GM12878 (cell line): ENCODE results near the gene TNRC6B.

Source experiments
- EP300 ChIP-seq, 2 experiments: fragments of 150-350 bp in 1 of 2; IDR thresholded peaks; 2 replicates each; pipeline ENCODE4 v1.6.1; 2011 to 2012; ENCODE audit warnings: low read depth in 2 of 2, low read length in 2 of 2, borderline replicate concordance in 1 of 2, improper control_type of control experiment in 1 of 2, inconsistent platforms in 1 of 2; ENCODE audit not compliant: control insufficient read depth in 1 of 2
- EZH2 ChIP-seq: IDR thresholded peaks from 2 replicates; pipeline ENCODE4 v1.6.1; 2012; ENCODE audit warnings: low read depth, mild to moderate bottlenecking, control low read depth, inconsistent platforms, low read length, borderline replicate concordance; ENCODE audit not compliant: control insufficient read depth
- HDAC6 ChIP-seq: fragments of 200-600 bp; sonication (generic); IDR thresholded peaks from one replicate; pipeline ENCODE4 v1.8.0; 2017; ENCODE audit warnings: antibody characterized with exemption; ENCODE audit not compliant: unreplicated experiment
- JUNB ChIP-seq: IDR thresholded peaks from 2 replicates; pipeline ENCODE4 v1.6.1; 2016; ENCODE audit warnings: antibody characterized with exemption, mild to moderate bottlenecking
- POLR2AphosphoS2 ChIP-seq: IDR thresholded peaks from 2 replicates; pipeline ENCODE4 v1.6.1; 2011; ENCODE audit warnings: low read depth, mild to moderate bottlenecking, low read length, improper control_type of control experiment, moderate library complexity
- RCOR1 ChIP-seq: conservative IDR thresholded peaks from 2 replicates; pipeline ENCODE4 v1.6.1; 2012; ENCODE audit warnings: low read depth, low read length, improper control_type of control experiment
- TF ChIP-seq, protein P1 (sequence below), 3 experiments: IDR thresholded peaks in 2 of 3; conservative IDR thresholded peaks in 1 of 3; 2 replicates each; pipeline ENCODE4 v1.5.1; 2011; ENCODE audit warnings: low read depth in 3 of 3, low read length in 3 of 3, mild to moderate bottlenecking in 3 of 3, control low read depth in 2 of 3, moderate library complexity in 2 of 3, inconsistent platforms in 1 of 3, mixed read lengths in 1 of 3; ENCODE audit not compliant: control insufficient read depth in 2 of 3, insufficient read depth in 1 of 3; ENCODE audit errors: extremely low read depth in 1 of 3
- TF ChIP-seq, protein P2 (sequence below): IDR thresholded peaks from 2 replicates; pipeline ENCODE4 v1.6.1; 2011; ENCODE audit warnings: low read depth, low read length, improper control_type of control experiment, borderline replicate concordance
- TF ChIP-seq, protein P3 (sequence below): IDR thresholded peaks from 2 replicates; pipeline ENCODE4 v1.6.1; 2012; ENCODE audit warnings: mild to moderate bottlenecking, low read depth, low read length

DNA sequence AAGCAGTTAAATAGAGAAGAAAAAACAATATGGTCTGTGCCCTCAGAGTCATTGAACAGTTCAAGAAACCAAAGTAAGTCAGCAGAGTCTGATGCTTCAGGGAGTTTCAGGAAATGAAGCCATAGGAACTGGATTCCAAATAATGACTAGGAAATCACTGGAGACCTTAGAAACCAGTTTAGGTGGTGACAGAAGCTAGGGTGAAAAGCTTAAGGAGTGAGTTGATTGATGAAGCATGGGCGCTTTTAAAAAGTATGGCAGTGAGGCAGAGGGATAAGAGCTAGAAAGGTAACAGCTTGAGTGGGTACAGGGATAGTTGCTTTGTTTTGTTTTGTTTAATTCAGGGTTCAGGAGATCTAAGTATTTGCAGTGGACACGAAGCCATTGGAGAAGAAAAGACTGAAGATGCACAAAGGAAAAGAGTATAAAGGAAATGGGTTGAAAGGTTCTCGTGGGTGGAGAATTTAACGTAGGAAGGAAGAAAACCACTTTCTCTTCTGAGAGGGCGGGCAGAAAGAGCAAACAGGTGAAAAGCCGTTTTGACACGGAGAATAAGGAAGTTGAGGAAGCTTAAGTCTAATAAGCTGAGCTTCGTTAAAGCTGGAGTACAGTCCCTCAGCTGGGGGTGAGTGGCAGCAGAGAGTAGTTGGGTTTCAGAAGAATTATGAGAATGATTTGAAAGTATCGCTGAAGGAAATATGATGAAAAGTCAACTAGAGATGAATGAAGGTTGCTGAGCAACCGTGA lies 207.5 kb downstream of the TNRC6B start:
- TF ChIP-seq HDAC6 (no peak), POLR2AphosphoS2 (no peak), EP300 (IDR thresholded peaks at IDR 0.05; ENCODE audit: borderline replicate concordance in 1 of 2, control insufficient read depth in 1 of 2, low read depth in 2 of 2, low read length in 2 of 2) (no peak; a peak in 1 of 4 replicates), JUNB (no peak), RCOR1 (no peak), EZH2 (no peak)
- TF ChIP-seq, protein P1, sequence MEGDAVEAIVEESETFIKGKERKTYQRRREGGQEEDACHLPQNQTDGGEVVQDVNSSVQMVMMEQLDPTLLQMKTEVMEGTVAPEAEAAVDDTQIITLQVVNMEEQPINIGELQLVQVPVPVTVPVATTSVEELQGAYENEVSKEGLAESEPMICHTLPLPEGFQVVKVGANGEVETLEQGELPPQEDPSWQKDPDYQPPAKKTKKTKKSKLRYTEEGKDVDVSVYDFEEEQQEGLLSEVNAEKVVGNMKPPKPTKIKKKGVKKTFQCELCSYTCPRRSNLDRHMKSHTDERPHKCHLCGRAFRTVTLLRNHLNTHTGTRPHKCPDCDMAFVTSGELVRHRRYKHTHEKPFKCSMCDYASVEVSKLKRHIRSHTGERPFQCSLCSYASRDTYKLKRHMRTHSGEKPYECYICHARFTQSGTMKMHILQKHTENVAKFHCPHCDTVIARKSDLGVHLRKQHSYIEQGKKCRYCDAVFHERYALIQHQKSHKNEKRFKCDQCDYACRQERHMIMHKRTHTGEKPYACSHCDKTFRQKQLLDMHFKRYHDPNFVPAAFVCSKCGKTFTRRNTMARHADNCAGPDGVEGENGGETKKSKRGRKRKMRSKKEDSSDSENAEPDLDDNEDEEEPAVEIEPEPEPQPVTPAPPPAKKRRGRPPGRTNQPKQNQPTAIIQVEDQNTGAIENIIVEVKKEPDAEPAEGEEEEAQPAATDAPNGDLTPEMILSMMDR (IDR thresholded peaks at IDR 0.05 in 2 of 3, conservative IDR thresholded peaks at IDR 0.05 in 1 of 3; ENCODE audit: control insufficient read depth in 2 of 3, extremely low read depth in 1 of 3, insufficient read depth in 1 of 3, low read depth in 3 of 3, low read length in 3 of 3) = 0 out of 6 replicates have a peak, but pooled peaks of 1 of the 3 experiments have one; percentile 4
- TF ChIP-seq, protein P2, sequence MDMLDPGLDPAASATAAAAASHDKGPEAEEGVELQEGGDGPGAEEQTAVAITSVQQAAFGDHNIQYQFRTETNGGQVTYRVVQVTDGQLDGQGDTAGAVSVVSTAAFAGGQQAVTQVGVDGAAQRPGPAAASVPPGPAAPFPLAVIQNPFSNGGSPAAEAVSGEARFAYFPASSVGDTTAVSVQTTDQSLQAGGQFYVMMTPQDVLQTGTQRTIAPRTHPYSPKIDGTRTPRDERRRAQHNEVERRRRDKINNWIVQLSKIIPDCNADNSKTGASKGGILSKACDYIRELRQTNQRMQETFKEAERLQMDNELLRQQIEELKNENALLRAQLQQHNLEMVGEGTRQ = no peak
- TF ChIP-seq, protein P3, sequence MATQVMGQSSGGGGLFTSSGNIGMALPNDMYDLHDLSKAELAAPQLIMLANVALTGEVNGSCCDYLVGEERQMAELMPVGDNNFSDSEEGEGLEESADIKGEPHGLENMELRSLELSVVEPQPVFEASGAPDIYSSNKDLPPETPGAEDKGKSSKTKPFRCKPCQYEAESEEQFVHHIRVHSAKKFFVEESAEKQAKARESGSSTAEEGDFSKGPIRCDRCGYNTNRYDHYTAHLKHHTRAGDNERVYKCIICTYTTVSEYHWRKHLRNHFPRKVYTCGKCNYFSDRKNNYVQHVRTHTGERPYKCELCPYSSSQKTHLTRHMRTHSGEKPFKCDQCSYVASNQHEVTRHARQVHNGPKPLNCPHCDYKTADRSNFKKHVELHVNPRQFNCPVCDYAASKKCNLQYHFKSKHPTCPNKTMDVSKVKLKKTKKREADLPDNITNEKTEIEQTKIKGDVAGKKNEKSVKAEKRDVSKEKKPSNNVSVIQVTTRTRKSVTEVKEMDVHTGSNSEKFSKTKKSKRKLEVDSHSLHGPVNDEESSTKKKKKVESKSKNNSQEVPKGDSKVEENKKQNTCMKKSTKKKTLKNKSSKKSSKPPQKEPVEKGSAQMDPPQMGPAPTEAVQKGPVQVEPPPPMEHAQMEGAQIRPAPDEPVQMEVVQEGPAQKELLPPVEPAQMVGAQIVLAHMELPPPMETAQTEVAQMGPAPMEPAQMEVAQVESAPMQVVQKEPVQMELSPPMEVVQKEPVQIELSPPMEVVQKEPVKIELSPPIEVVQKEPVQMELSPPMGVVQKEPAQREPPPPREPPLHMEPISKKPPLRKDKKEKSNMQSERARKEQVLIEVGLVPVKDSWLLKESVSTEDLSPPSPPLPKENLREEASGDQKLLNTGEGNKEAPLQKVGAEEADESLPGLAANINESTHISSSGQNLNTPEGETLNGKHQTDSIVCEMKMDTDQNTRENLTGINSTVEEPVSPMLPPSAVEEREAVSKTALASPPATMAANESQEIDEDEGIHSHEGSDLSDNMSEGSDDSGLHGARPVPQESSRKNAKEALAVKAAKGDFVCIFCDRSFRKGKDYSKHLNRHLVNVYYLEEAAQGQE = no peak
